HG02759 (cell line): Measurements from ENCODE around the gene ZZZ3.
"Not testable (repeated sequence)": the region's sequence is repeated elsewhere in the genome, so short reads cannot be mapped to it uniquely, and the experiment has no call there.

Source experiments
- ATAC-seq: cut with Tn5 transposase; IDR thresholded peaks from one replicate; pipeline ENCODE4 v1.9.1; 2021; ENCODE audit warnings: mild to moderate bottlenecking, moderate library complexity; ENCODE audit not compliant: unreplicated experiment

Gene ZZZ3

GRCh38 chr1:77671836-77672235, 10.6 kb downstream of the ZZZ3 start:
- ATAC-seq = no peak

DNA sequence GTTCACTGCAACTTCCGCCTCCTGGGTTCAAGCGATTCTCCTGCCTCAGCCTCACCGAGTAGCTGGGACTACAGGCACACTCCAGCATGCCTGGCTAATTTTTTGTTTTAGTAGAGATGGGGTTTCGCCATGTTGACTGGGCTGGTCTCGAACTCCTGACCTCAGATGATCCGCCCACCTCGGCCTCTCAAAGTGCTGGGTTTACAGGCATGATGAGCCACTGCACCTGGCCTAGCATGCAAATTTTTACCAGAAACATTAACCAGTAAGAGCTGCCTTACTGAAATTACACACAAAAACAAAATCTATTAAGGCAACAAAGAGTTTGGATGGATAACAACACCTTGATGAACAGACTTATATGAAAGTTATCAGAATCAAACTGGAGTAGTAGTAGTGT, 12.1 kb downstream of the ZZZ3 start:
- ATAC-seq = no peak

DNA sequence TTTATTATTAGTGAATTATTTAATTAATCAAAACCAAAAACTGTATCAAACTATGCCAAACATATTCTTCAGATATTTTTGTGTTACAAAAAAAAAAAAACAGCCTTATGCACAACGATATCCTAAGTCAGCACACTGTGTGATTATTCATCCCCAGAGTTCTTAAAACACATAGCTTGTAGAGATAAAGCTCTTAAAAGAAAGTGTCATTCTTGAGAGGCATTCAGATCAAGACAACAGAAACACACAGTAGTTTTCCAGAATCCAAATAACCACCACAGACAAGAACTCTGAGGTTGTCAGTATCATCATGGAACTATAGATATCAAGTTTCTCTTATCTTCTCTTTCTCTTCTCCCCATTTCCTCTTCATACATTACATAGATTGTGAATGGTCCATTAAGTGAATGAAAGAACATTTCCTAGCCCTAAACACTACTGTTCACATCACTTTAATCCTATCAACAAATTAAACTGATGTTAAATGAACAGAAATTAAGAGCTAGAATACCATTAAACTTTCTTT, 13.5 kb downstream of the ZZZ3 start:
- no peak for ATAC-seq

DNA sequence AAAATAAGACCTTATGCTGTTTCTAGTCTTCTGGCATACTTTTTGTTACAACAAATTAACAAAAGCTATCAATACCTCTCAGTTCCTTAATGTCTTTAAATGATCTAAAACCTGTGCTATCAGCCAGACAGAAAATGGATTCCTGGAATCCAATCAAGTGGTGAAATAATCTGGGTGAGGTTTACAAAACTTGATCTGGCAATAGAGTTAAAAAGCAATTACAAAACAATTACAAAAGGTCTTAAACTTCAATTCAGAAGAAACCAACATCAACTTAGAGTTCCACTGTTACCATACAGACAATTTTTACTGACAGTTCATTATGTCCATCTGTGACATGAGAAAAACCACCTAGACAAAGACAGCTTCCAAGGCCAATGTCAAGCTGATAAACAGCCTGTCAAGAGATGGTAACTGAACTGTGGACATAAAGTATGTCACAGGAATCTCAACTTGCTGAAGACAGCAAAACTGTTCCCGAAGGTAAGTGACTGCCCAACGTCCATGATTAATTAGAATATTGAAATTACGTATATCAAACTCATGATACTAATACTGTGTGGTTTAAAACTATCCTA, 17.4 kb downstream of the ZZZ3 start:
- no peak for ATAC-seq

GRCh38 chr1:77661696-77662095, 20.8 kb downstream of the ZZZ3 start:
- no peak for ATAC-seq

GRCh38 chr1:77659879-77660593, 22.4 kb downstream of the ZZZ3 start:
- peak; percentile 60 for ATAC-seq

DNA sequence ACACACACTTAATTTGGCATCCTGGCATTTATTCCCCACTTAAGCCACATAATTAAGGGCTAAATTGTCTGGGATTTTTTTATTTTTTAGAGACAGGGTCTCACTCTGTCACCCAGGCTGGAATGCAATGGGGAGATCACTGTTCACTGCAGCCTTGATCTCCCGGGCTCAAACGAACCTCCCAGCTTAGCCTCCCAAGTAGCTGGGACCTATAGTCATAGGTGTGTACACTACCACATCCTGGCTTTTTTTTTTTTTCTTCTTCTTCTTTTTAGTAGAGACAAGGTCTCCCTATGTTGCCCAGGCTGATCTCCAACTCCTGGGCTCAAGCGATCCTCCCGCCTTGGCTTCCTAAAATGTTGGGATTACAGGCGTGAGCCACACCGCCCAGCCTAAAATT, 24.2 kb downstream of the ZZZ3 start:
- no peak for ATAC-seq

DNA sequence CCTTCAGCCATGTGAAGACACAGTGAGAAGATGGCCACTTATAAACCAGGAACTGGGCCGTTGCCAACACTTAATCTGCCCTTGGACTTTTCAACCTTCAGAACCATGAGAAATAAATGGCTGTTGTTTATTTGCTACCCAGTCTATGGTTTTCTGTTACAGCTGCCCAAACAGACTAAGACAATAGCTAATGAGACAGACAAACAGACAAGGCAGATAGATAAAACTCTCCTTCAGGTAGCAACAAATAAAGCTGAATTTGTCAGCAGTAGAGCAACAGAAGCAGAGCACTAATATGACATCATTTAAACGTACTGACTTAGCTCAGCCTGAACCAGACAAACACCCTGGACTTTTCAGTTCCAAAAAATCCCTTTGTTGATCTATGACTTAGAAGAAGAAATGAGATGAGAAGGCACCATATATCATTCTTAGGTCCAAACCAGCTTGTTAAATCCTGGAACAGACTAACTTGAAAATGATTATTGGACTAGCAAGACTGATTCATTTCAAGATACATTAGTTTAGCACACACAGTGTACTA, 27.0 kb downstream of the ZZZ3 start:
- no peak for ATAC-seq

GRCh38 chr1:77652970-77653516, 29.4 kb downstream of the ZZZ3 start:
- no peak for ATAC-seq

GRCh38 chr1:77652268-77652667, 30.2 kb downstream of the ZZZ3 start:
- no peak for ATAC-seq

DNA sequence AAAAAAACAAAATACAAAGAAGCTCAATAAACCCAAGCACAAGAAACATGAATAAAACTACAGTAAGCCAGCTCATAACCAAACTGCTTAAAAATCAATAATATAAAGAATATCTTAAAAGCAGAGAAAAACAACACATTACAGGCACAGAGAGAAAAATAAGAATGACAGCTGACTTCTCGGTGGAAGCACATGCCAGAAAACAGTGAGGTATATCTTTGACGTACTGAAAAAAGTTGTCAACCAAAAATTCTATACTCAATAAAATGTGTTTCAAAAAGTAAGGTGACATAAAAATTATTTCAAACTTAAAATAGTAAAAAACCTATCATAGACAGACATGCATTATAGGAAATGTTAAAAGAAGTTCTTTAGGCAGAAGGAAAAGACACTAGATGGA, 33.3 kb downstream of the ZZZ3 start:
- no peak for ATAC-seq

DNA sequence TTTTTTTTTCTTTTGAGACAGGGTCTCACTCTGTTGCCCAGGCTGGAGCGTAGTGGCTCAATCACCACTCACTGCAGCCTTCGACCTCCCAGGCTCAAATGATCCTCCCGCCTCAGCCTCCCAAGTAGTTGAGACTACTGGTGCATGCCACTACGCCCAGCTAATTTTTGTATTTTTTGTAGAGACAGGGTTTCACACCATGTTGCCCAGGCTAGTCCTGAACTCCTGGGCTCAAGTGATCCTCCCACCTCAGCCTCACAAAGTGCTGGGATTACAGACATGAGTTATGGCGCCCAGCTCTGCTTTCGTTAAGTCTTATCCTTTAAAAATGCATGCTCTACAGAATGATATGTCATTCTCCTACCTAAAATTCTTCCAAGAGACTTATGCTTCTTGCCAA, 36.2 kb downstream of the ZZZ3 start:
- ATAC-seq = not testable (repeated sequence)

DNA sequence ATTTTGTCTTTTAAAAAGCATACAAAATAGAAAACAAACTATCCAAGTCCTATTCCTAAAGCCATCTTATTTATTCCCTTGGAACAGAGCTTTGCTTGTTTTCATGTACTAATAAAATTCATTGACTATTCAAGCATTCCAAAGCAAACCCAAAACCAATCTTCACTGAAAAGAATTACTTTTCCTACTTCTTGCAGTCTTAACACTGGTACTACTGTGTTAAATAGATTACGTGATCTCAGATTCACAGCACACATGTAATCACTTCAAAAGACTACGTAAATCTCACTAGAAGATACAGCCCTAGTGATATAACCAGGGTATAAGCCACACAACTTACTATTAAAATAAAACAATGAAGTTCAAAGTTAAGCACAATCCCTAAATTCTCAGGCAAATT, 39.0 kb downstream of the ZZZ3 start:
- no peak for ATAC-seq

DNA sequence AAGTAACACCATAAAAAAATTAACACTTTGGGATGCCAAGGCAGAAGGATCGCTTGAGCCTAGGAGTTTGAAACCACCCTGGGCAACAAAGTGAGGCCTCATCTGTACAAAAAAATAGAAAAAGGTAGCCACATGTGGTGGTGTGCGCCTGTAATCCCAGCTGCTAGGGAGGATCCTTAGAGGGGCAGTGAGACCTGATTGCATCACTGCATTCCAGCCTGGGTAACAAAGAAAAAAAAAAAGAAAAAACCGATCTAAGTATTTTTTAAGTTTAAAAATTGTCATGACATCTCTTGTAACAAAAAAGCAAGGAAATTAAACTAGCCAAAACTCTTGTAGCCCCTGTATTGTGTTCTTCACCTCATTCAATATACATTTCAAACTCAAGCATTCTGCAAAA, 39.5 kb downstream of the ZZZ3 start:
- no peak for ATAC-seq

- ATAC-seq = no peak
Measured at GRCh38 chr1:77642196-77642595, 40.3 kb downstream of the ZZZ3 start.

DNA sequence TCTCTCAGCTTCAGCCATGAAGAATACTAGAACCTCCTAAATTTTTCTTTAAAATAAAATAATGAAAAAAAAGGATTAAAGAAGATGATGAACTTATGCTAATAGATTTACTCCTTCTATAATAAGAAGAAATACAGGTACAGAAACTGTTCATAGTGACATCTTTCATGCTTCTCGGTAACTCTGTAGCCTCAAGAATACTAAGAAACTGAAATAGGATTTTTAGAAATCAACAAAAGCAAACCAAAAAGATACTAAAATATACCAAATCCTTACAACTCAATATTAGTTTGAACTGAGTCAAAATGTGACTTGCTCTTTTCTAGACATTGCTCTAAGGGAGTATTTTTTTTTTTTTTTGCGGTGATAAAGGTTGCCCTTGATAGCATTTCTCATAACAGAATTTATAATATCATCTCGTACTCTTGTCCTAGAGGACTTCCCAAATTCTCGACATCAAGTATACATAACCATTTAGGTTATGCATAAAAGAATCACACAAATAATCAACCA, 42.8 kb downstream of the ZZZ3 start:
- ATAC-seq = no peak

GRCh38 chr1:77639056-77639455, 43.4 kb downstream of the ZZZ3 start:
- no peak for ATAC-seq

GRCh38 chr1:77636864-77637263, 45.6 kb downstream of the ZZZ3 start:
- no peak for ATAC-seq
